ENCODE data around the gene TEAD1.

- TF ChIP-seq CTCF (IDR thresholded peaks at IDR 0.05) (no peak), ZFX (IDR thresholded peaks at IDR 0.05; ENCODE audit: borderline replicate concordance) (no peak)
Measured at GRCh38 chr11:12932485-12932884, 258.3 kb downstream of the TEAD1 start.

All from 22Rv1 (cell line).